Measurements from ENCODE around the gene IL1RAPL1.

Gene IL1RAPL1

DNA sequence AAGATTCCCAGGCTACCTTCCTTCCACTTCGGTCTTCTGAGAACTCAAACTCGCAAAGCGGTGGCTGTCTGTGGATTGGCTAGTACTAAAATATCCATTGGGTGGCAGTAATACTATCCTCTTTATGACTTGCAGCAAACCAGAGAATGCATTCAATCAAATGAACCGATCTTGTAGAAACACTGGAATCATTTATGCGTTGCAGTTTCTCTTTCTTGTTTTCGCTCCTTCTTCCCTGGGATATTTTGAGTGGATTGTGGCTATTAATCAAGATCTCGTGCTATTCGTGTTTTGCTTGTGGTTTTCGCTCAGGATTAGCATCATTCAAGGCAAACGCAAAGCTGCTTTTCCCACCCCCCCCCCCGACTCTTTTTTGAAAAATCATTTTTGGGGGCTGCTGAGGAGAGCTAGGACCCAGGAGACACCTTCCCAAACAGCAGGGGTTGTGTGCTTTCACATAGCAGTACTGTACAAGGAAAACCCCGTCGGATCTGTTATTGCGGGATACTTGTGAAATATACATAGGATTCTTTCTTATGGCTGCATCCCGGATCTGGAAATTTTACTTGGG, at the start of gene IL1RAPL1:
Gene IL1RAPL1 (plus strand): TSS at position 466 of the 571 bp plus-strand sequence.
- peak; percentile 75 for DNase-seq

DNA sequence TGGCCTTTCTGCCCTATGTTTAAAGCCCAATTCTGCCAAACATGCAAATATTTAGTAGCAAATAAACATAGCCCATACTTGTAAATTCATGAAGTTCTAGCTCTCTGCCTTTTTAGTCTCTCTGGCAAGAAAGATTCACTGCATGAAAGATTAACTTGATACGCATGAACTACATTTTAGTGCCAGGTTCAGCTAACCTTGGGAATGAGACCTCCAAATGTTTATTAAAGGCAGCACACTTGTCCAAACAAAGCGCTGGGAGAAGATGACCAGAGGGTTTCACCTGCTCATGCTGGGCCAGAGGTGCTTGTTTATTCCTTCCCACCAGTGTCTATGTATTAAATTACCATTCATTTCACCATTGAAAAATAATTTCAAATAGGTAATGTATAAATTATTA, 44.5 kb upstream of the IL1RAPL1 start:
- no peak for DNase-seq

DNA sequence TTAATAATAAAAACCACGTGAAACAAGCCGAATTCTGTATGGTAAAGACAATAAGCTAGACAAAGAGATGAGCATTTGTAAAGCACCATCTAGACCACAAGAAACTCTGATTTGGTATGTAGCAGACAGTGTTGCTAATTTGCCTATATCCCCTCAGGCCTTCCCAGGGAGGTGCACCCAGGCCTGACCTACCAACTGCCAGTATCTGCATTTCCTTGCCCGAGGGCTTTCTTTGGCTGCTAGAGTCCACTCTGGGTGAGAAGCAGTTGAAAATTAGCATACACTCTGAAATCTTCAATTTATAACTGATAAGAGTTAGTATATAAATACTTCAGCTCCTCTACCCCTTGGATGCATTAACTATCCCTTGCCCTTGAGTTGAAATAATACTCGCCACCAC, 37.4 kb upstream of the IL1RAPL1 start:
- DNase-seq, result no peak

DNA sequence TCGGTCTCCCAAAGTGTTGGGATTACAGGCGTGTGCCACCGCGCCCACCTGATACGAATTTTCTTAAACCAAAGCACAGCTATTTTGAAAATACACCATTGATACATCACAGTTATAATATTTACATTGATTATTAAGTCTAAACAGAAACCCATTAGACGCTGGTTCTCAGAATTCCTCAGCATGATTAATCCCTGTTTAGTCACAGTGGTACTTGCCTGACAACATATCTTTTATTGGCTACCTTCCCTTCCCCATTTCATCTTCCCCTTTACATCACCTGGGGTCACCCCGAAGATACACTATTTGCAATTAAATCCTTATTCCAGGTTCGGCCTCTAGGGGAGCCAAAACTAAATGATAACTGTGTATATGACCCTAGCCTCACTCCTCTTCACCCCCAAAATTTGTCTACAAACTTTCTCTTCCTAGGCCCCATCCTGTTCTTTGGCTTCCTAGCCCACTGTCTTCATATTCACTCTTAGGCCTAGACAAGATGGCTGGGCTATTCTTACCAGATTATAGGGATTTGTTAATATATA, 36.8 kb upstream of the IL1RAPL1 start:
- no peak for DNase-seq

DNA sequence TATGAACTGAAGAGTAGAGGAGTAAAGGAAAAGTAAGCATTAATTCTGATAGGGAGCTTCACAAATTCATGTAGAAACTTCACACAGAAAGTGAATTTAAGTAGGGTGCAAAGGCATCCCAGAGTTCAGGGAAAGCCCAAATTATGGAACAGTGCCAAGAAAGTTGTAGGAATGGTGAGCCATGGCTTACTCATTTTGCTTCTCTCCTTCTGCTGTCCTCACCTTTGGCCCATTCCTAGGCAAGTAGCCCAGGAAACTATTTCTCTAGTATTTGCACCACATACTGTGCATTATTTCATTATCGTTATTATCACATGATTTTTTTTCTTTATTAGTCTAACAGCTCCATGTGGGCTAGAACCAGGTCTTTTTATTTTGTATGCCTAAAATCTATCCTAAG, 34.9 kb upstream of the IL1RAPL1 start:
- no peak for DNase-seq

DNA sequence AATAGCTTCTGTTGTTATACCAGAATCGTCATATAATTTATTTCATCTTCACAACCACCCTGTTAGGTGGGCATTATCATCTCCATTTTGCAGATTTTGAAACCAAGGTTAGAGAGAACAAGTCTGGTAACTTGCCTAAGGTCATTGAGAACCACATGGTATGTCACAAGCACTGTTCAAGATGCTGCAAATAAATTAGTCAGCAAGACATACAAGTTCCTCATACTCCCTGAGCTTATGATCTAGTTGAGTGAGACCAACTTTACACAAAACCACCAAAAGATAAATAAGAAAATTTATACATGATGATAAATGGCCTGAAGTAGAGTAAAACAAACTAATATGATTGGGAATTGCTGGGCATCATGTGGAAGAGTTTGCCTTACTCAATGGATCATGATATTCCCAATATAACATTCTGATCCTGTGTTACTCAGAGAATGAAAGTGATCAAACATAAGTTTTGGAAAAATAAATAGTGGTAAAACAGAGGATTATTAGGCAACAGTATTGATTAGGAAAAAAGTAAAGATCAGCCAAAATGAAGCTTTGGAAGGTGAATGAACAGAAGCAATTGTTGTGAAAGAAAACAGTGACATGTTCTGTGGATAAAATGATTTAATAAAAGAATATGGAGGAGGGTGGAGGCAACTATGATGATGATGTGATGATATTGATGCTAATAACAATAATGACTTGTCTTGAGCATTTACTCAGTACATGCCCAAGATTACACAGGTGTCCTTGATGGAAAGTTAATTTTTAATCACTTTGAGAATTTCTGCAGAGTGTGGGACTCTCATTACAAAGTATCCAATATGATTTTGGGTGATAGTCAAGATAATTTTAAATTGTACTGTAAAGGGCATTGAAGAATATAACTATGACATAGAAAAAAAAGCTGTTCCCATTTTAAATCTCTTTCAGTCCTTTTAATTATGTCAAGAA, 34.1 kb upstream of the IL1RAPL1 start:
- DNase-seq, result no peak

DNA sequence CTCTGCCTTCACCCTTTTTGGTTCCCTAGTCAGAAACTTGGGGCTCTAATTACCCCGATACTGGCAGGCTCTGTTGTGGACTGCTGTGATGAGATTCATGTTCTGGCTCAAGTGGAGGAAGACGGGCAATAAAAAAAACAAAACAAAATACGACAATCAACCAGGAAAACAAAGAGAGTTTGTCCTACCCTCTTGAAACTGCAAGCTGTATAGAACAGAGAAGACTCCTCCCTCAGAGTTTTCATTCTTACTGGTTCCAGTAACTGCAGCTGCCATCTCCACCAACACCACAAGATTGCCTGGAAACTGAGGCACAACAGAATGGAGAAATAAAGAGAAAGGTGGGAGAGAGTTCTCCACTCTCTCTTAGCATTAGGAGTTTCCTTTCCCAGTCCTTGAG, 11.1 kb upstream of the IL1RAPL1 start:
- DNase-seq, result no peak

DNA sequence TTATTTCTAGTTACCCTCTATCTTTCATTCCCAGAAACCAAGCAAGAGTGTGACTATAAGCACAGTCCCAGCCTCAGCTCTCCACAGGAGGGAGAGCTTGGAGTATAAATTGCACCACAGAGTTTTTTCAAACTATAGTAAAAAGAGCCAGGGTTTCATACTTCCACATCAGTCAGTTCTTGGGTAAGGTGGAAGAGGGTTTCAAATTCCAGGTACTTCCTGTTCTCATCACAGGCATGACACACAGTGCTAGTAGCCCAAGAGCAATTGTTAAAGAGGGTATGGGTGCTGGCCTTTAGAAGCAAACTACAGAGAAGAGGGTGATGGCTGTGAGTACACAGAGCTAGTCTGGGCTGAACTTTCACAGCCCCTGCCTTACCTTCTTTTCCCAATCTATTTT, 5.7 kb upstream of the IL1RAPL1 start:
- no peak for DNase-seq

DNA sequence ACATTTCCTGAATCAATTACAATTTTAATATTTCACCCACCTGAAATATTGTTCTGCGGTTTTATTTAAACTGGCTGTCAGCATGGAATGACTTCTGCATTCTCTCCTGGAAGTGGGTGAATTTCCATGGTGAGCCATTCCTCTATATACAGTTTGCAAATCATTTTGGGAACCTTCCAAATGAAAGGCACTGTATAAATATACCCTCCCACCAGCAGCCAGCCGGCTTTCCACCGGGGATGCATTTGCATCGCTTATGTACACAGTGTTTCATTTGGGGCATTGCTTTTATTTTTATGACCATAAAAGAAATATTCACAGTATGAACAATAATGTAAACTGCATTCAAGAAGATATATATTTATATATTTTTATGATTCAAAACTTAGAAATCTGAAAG, 4.7 kb upstream of the IL1RAPL1 start:
- DNase-seq, result no peak

DNA sequence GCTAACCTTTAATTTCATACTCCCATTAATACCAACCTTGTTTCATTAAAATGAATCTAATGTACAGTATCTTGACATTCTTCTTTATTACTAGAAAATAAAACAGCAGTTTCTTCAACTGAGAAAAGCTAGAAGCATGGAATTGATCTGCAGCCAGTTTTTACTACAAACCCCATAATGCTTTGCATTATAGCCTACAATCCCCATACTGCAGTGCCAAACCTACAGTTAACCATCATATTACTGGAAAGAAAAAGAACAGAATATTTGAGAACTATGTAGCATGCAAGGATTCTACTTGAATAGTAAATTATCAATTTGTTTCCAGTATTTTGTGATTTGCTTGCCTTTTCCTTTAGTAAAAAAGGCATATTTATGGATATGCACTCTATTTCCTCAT, 3.2 kb upstream of the IL1RAPL1 start:
- peak; percentile 14 for DNase-seq

DNA sequence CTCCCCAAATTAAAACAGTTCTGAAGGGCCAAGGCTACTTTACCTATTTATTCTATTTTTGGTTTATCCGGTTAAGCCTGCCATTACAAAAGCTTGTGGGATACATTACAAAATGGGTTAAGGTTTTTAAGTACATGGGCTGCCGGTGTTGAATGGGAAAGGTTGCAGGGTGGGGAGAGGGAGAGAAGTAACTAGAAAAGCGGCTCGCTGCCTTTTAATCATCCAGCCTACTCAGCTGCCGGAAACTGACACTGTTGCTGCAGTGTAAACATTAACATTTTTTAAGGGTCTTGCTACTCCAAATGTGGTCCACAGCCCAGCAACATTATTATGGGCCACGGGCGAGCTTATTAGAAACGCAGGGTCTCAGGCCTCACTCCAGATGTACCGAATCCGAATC, 1.5 kb upstream of the IL1RAPL1 start:
- no peak for DNase-seq

DNA sequence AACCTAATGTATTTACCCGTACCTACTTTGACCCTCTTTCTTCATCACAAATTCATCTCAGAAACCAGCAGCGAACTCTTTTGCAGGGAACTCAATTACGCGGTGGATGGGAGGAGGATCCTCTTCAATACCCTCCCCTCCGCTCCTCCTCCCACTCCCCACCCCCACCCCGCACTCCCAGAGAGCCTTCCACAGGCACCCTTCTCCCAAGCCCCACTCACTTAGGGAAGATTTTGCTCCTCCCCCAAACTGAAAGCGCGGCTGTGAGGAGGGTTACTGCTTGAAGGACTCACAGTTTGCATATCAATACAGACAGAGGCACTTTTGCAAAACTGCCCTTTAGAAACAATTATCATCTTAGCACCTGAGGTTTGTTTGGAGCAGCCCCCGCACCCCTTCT, 960 bp upstream of the IL1RAPL1 start:
- peak; percentile 56 for DNase-seq

DNA sequence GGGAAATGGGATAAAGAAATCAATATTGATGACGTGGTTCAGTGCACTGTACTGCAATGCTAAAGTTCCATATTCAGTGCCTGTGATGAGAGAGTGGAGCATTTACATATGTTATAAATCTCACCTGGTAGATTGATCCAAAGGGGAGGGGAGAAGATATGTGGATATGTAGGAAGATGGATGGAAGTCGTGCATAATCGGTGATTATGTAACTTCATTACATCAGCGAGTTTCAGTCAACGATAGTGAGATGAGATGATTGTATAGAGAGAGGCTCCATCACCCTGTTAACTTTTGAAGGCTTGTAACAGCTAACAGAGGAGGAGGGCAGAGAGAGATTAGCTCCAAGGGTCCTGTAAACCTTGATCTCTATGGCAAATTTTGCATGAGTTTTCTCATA, 1.8 kb downstream of the IL1RAPL1 start:
- DNase-seq, result no peak

DNA sequence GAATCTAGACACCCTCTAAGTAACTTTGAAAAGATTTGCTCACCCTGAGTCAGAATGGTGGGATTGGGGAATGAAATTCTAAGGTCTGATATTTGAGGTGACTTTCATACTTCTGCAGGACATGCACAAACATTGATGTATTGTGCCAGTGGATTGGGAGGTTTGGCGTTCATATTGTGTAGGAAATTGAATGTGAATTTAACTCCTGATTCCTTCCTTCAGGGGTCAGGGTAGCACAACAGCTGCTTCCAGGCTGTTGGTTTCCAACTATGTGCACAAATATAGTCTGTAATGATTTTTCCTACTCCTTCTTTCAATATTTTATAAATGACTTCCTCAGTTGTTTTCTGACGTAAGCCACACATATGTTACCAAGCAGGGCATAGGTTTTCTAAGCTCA, 3.1 kb downstream of the IL1RAPL1 start:
- DNase-seq, result peak; percentile 30

DNA sequence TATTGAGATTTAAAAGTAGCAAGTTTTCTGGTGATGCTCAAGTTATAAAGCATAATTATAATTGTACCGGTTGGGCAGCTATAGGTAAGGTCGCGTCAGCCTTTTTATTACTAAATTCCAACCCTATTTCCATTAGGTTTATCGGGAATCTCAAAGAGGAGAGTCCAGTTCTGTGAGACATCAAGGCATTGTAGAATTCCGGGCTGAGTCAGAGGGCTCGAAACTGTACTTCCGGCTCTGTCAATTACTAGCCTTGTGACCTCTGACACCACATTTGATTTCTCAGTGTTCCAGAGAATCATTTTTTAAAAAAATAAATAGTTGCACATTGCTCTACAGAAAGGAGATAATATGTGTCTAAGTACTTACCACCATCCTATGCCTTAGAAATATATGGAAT, 4.3 kb downstream of the IL1RAPL1 start:
- DNase-seq, result no peak

DNA sequence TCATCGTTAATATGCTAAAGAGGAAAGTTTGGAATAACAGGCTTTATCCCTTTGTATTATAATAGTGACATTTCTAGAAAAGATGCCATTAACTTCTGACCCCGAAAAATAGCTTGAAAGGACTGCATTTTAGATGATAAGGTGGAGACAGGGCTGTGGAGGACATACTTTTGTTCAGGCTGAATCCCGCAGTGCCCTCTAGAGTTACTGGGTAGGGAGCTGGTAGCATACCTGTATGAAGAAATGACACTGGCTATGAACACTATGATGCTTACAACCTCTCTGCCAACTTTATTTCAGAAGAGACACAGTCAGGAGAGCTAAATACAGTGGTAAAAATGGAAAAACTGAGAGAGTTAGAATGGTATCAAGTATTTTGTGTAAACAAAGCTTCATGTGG, 8.1 kb downstream of the IL1RAPL1 start:
- no peak for DNase-seq

DNA sequence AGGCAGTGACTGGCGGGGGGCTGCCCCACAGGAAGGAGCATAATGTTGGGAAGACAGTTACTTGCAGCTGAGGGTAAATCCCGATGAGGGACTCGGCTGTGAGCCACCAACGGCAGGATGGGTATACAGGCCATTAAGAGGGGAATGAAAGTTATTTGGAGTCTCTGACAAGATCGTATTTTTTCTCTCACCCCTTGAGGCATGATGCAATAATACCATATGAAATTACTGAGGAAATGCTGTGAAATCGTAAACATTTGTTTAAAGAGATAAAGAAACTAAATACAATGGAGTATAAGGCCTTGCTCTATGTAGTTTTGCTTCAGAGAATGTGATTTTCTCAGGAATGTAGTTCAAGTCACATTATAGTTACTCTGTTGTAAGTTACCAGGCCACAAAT, 12.7 kb downstream of the IL1RAPL1 start:
- no peak for DNase-seq

DNA sequence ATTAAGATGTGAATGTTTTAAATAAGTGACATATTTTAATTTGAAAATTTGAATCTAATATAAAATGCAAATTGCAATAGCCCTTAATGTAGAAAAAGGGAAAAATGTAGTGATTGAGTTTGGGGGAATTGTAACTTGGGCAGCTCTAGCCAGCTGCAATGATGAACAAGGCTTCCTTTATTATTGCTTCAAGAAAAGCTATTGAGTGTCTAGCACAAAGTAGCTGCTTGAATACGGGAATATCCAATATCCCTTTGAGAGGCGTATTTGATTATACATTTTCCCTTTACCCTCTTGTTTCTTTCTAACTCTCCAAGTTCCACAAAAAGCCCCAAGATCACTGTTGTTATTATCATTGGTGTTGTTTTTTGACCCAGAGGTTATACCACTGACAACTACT, 21.8 kb downstream of the IL1RAPL1 start:
- DNase-seq, result no peak

DNA sequence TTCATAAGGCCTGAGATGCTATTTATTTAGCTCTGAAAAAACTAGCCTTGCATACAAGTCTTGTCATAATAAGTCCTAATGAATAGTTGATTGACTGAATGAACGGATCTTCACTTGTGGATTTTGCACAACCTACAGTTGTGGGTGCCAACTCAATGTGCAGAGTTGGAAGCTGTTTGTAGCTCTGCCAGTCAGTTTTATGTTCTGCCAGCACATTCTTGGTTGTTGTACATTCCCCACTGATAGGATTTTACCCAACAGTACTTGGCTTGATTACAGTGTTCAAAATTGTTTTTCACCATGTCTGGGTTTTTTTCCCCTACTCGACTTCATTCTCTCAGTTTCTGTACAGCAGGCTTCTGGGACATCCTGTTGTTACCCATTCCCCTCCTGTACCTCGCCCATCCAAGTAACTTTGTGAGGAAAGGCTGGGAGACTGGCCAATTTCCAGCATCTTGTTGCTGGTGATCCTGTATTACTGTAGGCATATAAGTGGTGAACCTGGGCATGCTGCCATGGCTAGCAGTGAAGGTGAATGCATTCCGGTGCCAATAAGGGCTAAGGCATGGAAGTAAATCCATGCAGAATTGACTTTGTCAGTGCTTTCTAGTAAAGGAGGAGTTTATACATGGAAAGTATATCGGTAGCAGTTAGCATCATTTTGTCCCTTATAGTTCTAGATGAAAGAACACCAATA, 22.8 kb downstream of the IL1RAPL1 start:
- DNase-seq, result no peak

DNA sequence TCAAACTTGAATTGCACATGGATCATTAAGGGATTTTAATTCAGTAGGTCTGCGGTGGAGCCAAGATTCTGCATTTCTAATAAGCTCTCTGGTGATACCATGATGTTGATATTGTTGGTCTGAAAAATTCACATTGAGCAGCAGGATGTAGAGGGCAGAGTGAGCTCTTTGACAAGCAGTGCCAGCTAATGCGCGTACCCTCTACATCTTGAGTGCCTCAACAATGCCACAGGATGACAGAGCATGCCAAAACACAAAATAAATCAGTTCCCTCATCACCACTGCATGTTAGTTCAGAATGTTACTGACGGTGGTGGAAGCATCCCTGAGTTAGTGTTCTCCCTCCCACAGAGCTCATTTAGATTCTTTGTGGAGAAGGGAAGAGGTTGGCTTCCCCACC, 23.5 kb downstream of the IL1RAPL1 start:
- DNase-seq, result no peak

DNA sequence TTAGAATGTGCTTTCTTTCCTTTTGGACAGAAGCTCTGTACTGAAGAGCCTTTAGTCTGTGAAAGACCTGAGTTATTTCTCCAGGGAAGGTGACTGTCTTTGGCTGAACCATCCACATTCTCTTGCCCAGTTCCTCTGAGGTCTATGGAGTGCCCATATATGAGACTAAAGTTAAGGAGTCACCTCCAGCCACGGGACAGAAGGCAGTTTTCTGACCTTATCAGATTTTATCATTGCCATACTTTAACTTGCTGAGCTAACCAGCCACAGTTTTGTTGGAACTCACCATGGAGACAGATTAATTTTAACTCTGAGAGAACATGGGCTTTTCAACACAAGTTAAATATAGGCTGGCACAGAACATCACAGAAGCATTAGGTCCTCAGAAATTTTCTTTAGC, 26.3 kb downstream of the IL1RAPL1 start:
- no peak for DNase-seq

DNA sequence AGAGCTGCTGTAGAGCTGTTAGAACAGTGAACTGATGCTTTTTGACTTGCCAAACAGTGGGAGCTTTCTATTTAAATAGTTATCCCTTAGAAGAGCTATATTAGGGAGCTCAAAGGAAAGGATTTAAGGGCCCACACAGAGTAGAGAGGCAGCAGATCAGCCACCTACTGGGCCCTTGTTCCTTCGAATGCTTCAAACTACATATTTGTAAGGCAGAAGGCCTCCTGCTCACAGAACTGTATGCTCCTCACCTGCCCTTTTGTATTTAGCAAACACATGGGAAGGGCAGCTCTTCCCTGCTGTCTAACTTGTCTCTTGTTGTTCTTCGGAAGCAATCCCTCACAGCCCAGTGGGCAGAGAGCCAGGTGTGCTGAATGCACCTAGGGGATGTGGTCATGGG, 38.0 kb downstream of the IL1RAPL1 start:
- DNase-seq, result no peak

DNA sequence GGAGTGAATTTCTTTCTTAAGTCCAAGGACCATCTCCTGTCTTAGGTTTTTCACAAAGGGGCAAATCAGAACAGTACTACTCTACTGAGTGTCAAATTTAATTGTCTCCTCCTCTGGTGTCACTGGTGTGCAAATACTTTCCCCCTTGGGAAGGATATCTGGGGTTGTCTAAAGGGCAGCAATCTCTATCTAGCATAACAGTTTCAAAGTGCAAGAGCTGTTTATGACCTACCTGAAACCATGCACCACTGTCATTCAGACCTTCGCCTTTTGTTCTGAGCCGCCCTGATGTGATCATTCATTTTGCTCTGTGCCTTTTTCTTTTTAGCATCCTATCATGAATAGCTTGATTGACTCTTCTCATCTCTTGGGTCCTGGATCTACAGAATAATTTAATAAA, 39.3 kb downstream of the IL1RAPL1 start:
- DNase-seq, result peak; percentile 2

DNA sequence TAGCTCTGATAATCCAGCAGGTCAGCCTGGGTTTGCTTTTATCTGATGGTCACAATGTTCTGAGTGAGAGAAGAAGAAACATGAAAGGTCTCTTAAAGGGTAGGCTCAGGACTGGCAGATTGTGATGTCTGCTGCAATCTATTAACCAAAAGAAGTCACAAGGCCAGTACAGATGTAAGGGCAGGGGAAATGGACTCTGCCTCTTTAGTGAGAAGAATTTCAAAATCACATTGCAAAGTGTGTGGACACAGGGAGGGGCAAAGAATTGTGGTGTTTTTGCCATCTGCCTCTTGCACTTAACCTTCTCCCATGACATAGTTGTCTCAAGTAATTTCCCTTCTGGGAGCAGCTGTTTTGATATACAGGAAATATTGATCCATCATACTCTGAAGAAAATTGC, 40.9 kb downstream of the IL1RAPL1 start:
- DNase-seq, result peak; percentile 30
